PC-3 (cell line): ENCODE measurements around the gene C1orf21.

ENCODE experiments used
- CTCF ChIP-seq: fragments of 300-600 bp; sonication (generic); conservative IDR thresholded peaks from 2 replicates; pipeline ENCODE4 v1.5.1; 2017; ENCODE audit warnings: antibody characterized with exemption, low read depth, mild to moderate bottlenecking, low read length
- EZH2phosphoT487 ChIP-seq: fragments of 300-600 bp; sonication (generic); IDR thresholded peaks from 2 replicates; pipeline ENCODE4 v1.6.1; 2018; ENCODE audit warnings: mild to moderate bottlenecking, antibody characterized with exemption, low read length, borderline replicate concordance

- TF ChIP-seq CTCF (no peak), EZH2phosphoT487 (no peak)
Measured at GRCh38 chr1:184536246-184536985, 149.6 kb downstream of the C1orf21 start.
